22Rv1 (cell line): Measurements from ENCODE around the gene TCEA2.

Source experiments
- CTCF ChIP-seq: fragments of 450-650 bp; IDR thresholded peaks from 2 replicates; pipeline ENCODE4 v1.5.1; 2017; ENCODE audit warnings: mild to moderate bottlenecking
- ZFX ChIP-seq: fragments of 450-650 bp; IDR thresholded peaks from 2 replicates; pipeline ENCODE4 v1.6.1; 2017; ENCODE audit warnings: antibody characterized with exemption, borderline replicate concordance

DNA sequence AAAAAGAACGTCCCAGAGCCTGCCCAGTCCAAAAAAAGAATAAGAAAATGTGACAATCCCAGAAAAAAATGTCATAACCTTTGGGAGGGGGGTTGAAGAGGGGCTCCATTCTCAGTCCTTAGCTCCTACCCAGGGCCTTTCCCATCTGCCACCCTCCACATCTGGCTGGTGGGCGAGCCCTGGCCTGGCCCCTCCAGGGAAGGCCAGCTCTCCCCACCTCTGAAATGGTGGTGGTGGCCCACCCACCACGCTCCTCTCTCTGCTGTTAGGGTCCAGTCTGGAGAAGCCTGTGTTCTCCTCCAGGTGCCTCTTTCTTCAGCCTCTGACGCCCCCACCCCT is 15.9 kb downstream of the TCEA2 start:
- TF ChIP-seq CTCF (no peak), ZFX (no peak)
